PC-3 (cell line): ENCODE results near the gene ZNF333. TPM values are rescaled to one million over a fixed set of nuclear protein-coding genes. Genes with fewer than 3 reads are reported as not detected.

Experiments
- ATAC-seq: fragments of 200-7000 bp; cut with Tn5 transposase; 2 replicates; pipeline ENCODE4 v1.9.1; 2020; ENCODE audit warnings: mild to moderate bottlenecking, moderate library complexity
- BruUV-seq: library from RNA; stranded (reverse); fragments of 400-500 nt; replicated peaks from 2 replicates; lab custom pipeline; 2021; lab: Mats Ljungman, UMichigan
- CTCF ChIA-PET: fragments of 300-600 bp; sonication (Branson Sonifier 250); formaldehyde crosslinking; loops from one replicate; lab custom pipeline; 2022; ENCODE audit warnings: antibody characterized with exemption; lab: Charles Lee
- POLR2A ChIA-PET: fragments of 300-600 bp; sonication (Branson Sonifier 250); formaldehyde crosslinking; loops from one replicate; lab custom pipeline; 2022; ENCODE audit warnings: antibody characterized with exemption; ENCODE audit not compliant: unreplicated experiment; lab: Charles Lee
- DNase-seq: peaks from one replicate; pipeline ENCODE4 v3.0.0-alpha.2; 2015
- H2AFZ ChIP-seq: fragments of 300-600 bp; sonication (generic); 2 replicates; pipeline ENCODE4 v1.6.0; 2016; ENCODE audit warnings: antibody characterized with exemption, low read length
- H3F3A ChIP-seq: fragments of 300-600 bp; sonication (generic); one replicate; pipeline ENCODE4 v1.6.0; 2017; ENCODE audit warnings: antibody characterized with exemption, low read length, control low read depth, mild to moderate bottlenecking; ENCODE audit not compliant: unreplicated experiment
- H3K27ac ChIP-seq: fragments of 300-600 bp; sonication (generic); 2 replicates; pipeline ENCODE4 v1.5.1; 2016; ENCODE audit warnings: mild to moderate bottlenecking, low read length
- H3K27me3 ChIP-seq: fragments of 300-600 bp; sonication (generic); 2 replicates; pipeline ENCODE4 v1.6.1; 2016; ENCODE audit warnings: low read length, mixed read lengths
- H3K36me3 ChIP-seq: fragments of 300-600 bp; sonication (generic); 2 replicates; pipeline ENCODE4 v1.6.1; 2016; ENCODE audit warnings: low read depth, mixed run types, low read length, mixed read lengths
- H3K4me1 ChIP-seq: fragments of 300-600 bp; sonication (generic); 2 replicates; pipeline ENCODE4 v1.5.1; 2016; ENCODE audit warnings: low read length; ENCODE audit not compliant: insufficient read depth
- H3K4me2 ChIP-seq: fragments of 300-600 bp; sonication (generic); 2 replicates; pipeline ENCODE4 v1.6.0; 2016; ENCODE audit warnings: low read length
- H3K4me3 ChIP-seq: fragments of 300-600 bp; sonication (generic); 2 replicates; pipeline ENCODE4 v1.5.1; 2016; ENCODE audit warnings: mild to moderate bottlenecking, low read length, mixed read lengths
- H3K79me2 ChIP-seq: fragments of 300-600 bp; sonication (generic); 2 replicates; pipeline ENCODE4 v1.6.1; 2017; ENCODE audit warnings: low read length, mixed read lengths
- H3K9ac ChIP-seq: fragments of 300-600 bp; sonication (generic); 2 replicates; pipeline ENCODE4 v1.6.0; 2016; ENCODE audit warnings: mild to moderate bottlenecking, low read length
- H3K9me2 ChIP-seq: fragments of 300-600 bp; sonication (generic); replicated peaks from 2 replicates; pipeline ENCODE4 v1.6.1; 2016; ENCODE audit warnings: mixed run types, low read length, mixed read lengths
- H3K9me3 ChIP-seq: fragments of 300-600 bp; sonication (generic); 2 replicates; pipeline ENCODE4 v1.6.1; 2016; ENCODE audit warnings: low read length, mixed read lengths
- H4K20me1 ChIP-seq: fragments of 300-600 bp; sonication (generic); 2 replicates; pipeline ENCODE4 v1.6.1; 2016; ENCODE audit warnings: low read length, mixed read lengths
- CTCF ChIP-seq: fragments of 300-600 bp; sonication (generic); conservative IDR thresholded peaks from 2 replicates; pipeline ENCODE4 v1.5.1; 2017; ENCODE audit warnings: antibody characterized with exemption, low read depth, mild to moderate bottlenecking, low read length
- EZH2 ChIP-seq: fragments of 300-600 bp; sonication (generic); IDR thresholded peaks from one replicate; pipeline ENCODE4 v1.6.1; 2017; ENCODE audit warnings: antibody characterized with exemption, mild to moderate bottlenecking, low read length; ENCODE audit not compliant: unreplicated experiment
- EZH2phosphoT487 ChIP-seq: fragments of 300-600 bp; sonication (generic); IDR thresholded peaks from 2 replicates; pipeline ENCODE4 v1.6.1; 2018; ENCODE audit warnings: mild to moderate bottlenecking, antibody characterized with exemption, low read length, borderline replicate concordance
- intact Hi-C: fragments of 100-400 bp; cut with micrococcal nuclease; formaldehyde crosslinking; loops from 2 replicates; pipeline ENCODE4 v1.9.0; 2023
- total RNA-seq: library from RNA; depleted of rRNA; stranded (reverse); fragments of >200 nt; gene quantifications from 2 replicates; pipeline ENCODE4 v1.2.3, GENCODE V29; 2014

ZNF333 gene
- total RNA-seq, 1 experiment from 2014 or later, result 6.2 TPM

GRCh38 chr19:14649020-14649419 lies 40.8 kb upstream of the ZNF333 start:
- Histone ChIP-seq H3K79me2 (no peaks in the 10 kb centered on the region), H3K9me2 (no peaks in the 10 kb centered on the region), H4K20me1 (no peaks in the 10 kb centered on the region), H3K4me1 (no peaks in the 10 kb centered on the region), H3F3A (no peaks in the 10 kb centered on the region), H3K9ac (no peak overlapping the region), H3K27ac (no peak overlapping the region), H3K4me2 (no peak overlapping the region), H3K4me3 (no peak overlapping the region), H3K9me3 (no peaks in the 10 kb centered on the region), H2AFZ (no peak overlapping the region), H3K36me3 (no peaks in the 10 kb centered on the region), H3K27me3 (peaks cover 23% of the 10 kb centered on the region)
- intact Hi-C loops, result no loop called here
- BruUV-seq, result no TSS peak
- no peak for ATAC-seq
- CTCF ChIA-PET, result no interaction called here
- POLR2A ChIA-PET, result no interaction called here
- no peak for TF ChIP-seq CTCF
- no peak for TF ChIP-seq EZH2phosphoT487
- no peak for TF ChIP-seq EZH2
- no peak for DNase-seq

- H3K36me3 ChIP-seq, result no peaks in the 10 kb centered on the region
- intact Hi-C loops, result no loop called here
- TF ChIP-seq EZH2, result no peak
- no peak for TF ChIP-seq EZH2phosphoT487
- TF ChIP-seq CTCF, result no peak
- no peaks in the 10 kb centered on the region for H3K4me1 ChIP-seq
- no peak overlapping the region for H3K9ac ChIP-seq
- no peaks in the 10 kb centered on the region for H3K79me2 ChIP-seq
- no peaks in the 10 kb centered on the region for H3F3A ChIP-seq
- ATAC-seq, result no peak
- no peaks in the 10 kb centered on the region for H3K9me3 ChIP-seq
- no peak for DNase-seq
- H4K20me1 ChIP-seq, result no peaks in the 10 kb centered on the region
- H3K4me3 ChIP-seq, result no peak overlapping the region
- ChIA-PET POLR2A (no interaction called here), CTCF (no interaction called here)
- no TSS peak for BruUV-seq
- no peak overlapping the region for H3K4me2 ChIP-seq
- H3K9me2 ChIP-seq, result no peaks in the 10 kb centered on the region
- H3K27ac ChIP-seq, result no peak overlapping the region
- peaks cover 26% of the 10 kb centered on the region for H3K27me3 ChIP-seq
- no peak overlapping the region for H2AFZ ChIP-seq
These were observed 39.7 kb upstream of the ZNF333 start for GRCh38 chr19:14650161-14650560.

- no peak overlapping the region for H3K4me2 ChIP-seq
- H3K9me3 ChIP-seq, result no peaks in the 10 kb centered on the region
- H3K79me2 ChIP-seq, result no peaks in the 10 kb centered on the region
- no peak for TF ChIP-seq EZH2phosphoT487
- TF ChIP-seq EZH2, result no peak
- no peak for TF ChIP-seq CTCF
- BruUV-seq, result no TSS peak
- no peak overlapping the region for H2AFZ ChIP-seq
- no peaks in the 10 kb centered on the region for H3F3A ChIP-seq
- H3K27ac ChIP-seq, result no peak overlapping the region
- no peak for DNase-seq
- CTCF ChIA-PET, result no interaction called here
- no peaks in the 10 kb centered on the region for H3K9me2 ChIP-seq
- H3K27me3 ChIP-seq, result peaks cover 17% of the 10 kb centered on the region
- H3K4me1 ChIP-seq, result no peaks in the 10 kb centered on the region
- intact Hi-C loops, result no loop called here
- no peaks in the 10 kb centered on the region for H4K20me1 ChIP-seq
- POLR2A ChIA-PET, result no interaction called here
- ATAC-seq, result no peak
- H3K36me3 ChIP-seq, result no peaks in the 10 kb centered on the region
- H3K9ac ChIP-seq, result no peak overlapping the region
- no peak overlapping the region for H3K4me3 ChIP-seq
These were observed 34.9 kb upstream of the ZNF333 start for GRCh38 chr19:14654786-14655560.
